Gastroesophageal sphincter (tissue), 4 donors: Measurements from ENCODE around the gene EIF5. TPM values are rescaled to one million over a fixed set of nuclear protein-coding genes. Genes with fewer than 3 reads are reported as not detected.

Experiments
- ATAC-seq: fragments of 150-250 bp; one replicate; pipeline ENCODE4 v1.9.1; 2016; ENCODE audit warnings: mild to moderate bottlenecking, moderate library complexity
- H3K27ac ChIP-seq, 4 donors: fragments of 200-600 bp; sonication (generic) in 3 of 4; 1 replicate in 3 of 4; 2 replicates in 1 of 4; pipeline ENCODE4 v1.5.1; 2016 to 2019
- H3K27me3 ChIP-seq: fragments of 200-600 bp; sonication (generic); one replicate; pipeline ENCODE4 v1.5.1; 2019
- H3K36me3 ChIP-seq, 2 donors: fragments of 200-600 bp; sonication (generic); one replicate each; pipeline ENCODE4 v1.5.1; 2019; ENCODE audit warnings: control low read depth in 1 of 2
- H3K4me1 ChIP-seq, 3 donors: fragments of 200-600 bp; sonication (generic); 1 replicate in 2 of 3; 2 replicates in 1 of 3; pipeline ENCODE4 v1.5.1; 2016 to 2019; ENCODE audit warnings: control low read depth in 2 of 3
- H3K4me3 ChIP-seq, 2 donors: fragments of 200-600 bp; sonication (generic); one replicate each; pipeline ENCODE4 v1.5.1; 2019; ENCODE audit warnings: mild to moderate bottlenecking in 1 of 2, moderate library complexity in 1 of 2
- H3K9me3 ChIP-seq, 3 donors: fragments of 200-600 bp; sonication (generic); one replicate each; pipeline ENCODE4 v1.5.1; 2017 to 2019; ENCODE audit warnings: control low read depth in 2 of 3
- EP300 ChIP-seq: sonication (generic); formaldehyde crosslinking; IDR thresholded peaks from one replicate; pipeline ENCODE4 v1.6.1; 2017; ENCODE audit warnings: antibody characterized with exemption, mild to moderate bottlenecking
- POLR2A ChIP-seq, 2 donors: fragments of 450-650 bp; IDR thresholded peaks; one replicate each; pipeline ENCODE4 v1.6.1; 2017; ENCODE audit warnings: antibody characterized with exemption in 2 of 2, mild to moderate bottlenecking in 2 of 2, moderate library complexity in 1 of 2
- POLR2AphosphoS5 ChIP-seq: sonication (generic); formaldehyde crosslinking; IDR thresholded peaks from one replicate; pipeline ENCODE4 v1.6.1; 2017; ENCODE audit warnings: antibody characterized with exemption
- WGBS, 2 donors: methylation state at CpG; one replicate each; pipeline ENCODE4 v1.1.5; 2018; ENCODE audit warnings: low coverage in 1 of 2; 5-methylcytosine and 5-hydroxymethylcytosine counted together
- total RNA-seq, 4 donors: library from RNA; depleted of rRNA; stranded (reverse); fragments of >200 nt; gene quantifications; one replicate each; pipeline ENCODE4 v1.1.0, GENCODE V29; 2016
- TF ChIP-seq, protein P1 (sequence below), 4 experiments: fragments of 200-600 bp in 2 of 4; fragments of 450-650 bp in 2 of 4; sonication (generic) in 1 of 4; IDR thresholded peaks; one replicate each; pipeline ENCODE4 v1.5.1; 2017 to 2019; ENCODE audit warnings: antibody characterized with exemption in 4 of 4, mild to moderate bottlenecking in 2 of 4, moderate library complexity in 2 of 4

EIF5 gene
- total RNA-seq, 4 donors from 2014 or later: 166 to 252 (median 203) TPM

DNA sequence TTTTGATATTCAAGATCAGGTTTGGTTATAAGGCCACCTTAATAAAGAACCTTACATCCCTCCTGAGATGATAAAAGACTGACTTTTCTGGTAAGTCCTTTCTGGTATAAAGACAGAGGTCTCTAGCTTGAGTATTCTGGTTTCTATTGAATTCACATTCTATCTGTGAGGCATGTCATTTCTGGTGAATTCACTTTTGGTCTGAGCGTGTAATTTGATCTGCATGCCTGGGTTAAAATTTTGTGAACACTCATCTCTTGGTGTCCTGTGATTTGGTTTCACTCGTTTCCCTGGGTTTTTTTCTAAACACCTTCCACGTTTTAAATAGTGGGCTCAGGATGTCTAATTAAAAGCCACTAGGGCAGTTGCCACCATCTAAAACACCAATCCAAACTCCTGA is 12.2 kb downstream of the EIF5 start:
- Histone ChIP-seq H3K9me3 (no peaks in the 10 kb centered on the region), H3K4me3 (no peak overlapping the region), H3K4me1 (peaks cover 0 to 6% (median 0%) of the 10 kb centered on the region in 3 donors), H3K36me3 (peaks cover 14 to 40% of the 10 kb centered on the region in 2 donors), H3K27me3 (no peaks in the 10 kb centered on the region), H3K27ac (no peak overlapping the region)
- 25 to 40% methylated on average over 1 to 3 of the region's 3 CpGs for WGBS, 2 donors
- no peak for ATAC-seq
- TF ChIP-seq POLR2AphosphoS5 (no peak), POLR2A (IDR thresholded peaks at IDR 0.05) (no peak), EP300 (no peak)
- TF ChIP-seq, protein P1, sequence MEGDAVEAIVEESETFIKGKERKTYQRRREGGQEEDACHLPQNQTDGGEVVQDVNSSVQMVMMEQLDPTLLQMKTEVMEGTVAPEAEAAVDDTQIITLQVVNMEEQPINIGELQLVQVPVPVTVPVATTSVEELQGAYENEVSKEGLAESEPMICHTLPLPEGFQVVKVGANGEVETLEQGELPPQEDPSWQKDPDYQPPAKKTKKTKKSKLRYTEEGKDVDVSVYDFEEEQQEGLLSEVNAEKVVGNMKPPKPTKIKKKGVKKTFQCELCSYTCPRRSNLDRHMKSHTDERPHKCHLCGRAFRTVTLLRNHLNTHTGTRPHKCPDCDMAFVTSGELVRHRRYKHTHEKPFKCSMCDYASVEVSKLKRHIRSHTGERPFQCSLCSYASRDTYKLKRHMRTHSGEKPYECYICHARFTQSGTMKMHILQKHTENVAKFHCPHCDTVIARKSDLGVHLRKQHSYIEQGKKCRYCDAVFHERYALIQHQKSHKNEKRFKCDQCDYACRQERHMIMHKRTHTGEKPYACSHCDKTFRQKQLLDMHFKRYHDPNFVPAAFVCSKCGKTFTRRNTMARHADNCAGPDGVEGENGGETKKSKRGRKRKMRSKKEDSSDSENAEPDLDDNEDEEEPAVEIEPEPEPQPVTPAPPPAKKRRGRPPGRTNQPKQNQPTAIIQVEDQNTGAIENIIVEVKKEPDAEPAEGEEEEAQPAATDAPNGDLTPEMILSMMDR (IDR thresholded peaks at IDR 0.05): no peak

DNA sequence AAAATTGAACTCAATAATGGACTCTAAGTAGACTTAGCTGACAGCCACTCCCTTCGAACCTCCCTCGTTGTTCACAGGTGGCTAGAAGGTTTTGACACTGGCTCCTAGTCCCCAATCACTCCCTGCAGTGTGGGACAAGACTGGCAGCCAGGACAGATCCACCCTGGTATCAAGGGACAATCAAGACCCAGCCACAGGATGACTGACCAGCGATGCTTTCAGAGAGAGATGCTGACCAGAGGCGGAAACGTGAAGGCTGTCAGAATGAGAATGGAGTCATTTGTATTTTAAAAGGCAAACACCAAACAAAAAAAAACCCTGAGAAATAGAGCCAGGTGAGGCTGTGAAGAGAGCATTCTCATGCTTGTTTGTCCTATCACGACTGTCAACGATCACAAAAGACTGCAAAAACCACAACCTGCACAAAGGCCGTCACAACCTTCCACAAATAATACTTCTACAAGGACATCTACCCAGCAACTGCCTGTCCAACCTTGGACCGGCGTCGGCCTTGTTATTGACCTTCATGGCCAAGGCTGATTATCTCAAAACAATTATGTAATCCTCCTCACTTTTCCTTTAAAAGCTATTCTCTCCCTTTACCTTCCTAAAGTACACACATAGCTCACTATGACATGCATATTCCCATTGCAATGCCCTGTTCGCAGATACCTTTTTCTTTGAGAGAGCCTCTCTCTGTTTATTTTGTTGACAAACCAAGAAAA is 13.2 kb downstream of the EIF5 start:
- Histone ChIP-seq H3K27ac (no peak overlapping the region), H3K4me3 (no peak overlapping the region), H3K4me1 (no peaks in the 10 kb centered on the region), H3K9me3 (no peaks in the 10 kb centered on the region), H3K27me3 (no peaks in the 10 kb centered on the region), H3K36me3 (peaks cover 7 to 31% of the 10 kb centered on the region in 2 donors)
- TF ChIP-seq EP300: no peak
- no peak for TF ChIP-seq POLR2A (IDR thresholded peaks at IDR 0.05)
- no peak for TF ChIP-seq POLR2AphosphoS5
- TF ChIP-seq, protein P1 (IDR thresholded peaks at IDR 0.05): no peak
- ATAC-seq: no peak
- WGBS, 2 donors: 56 to 74% methylated on average over 11 to 12 of the region's 12 CpGs

DNA sequence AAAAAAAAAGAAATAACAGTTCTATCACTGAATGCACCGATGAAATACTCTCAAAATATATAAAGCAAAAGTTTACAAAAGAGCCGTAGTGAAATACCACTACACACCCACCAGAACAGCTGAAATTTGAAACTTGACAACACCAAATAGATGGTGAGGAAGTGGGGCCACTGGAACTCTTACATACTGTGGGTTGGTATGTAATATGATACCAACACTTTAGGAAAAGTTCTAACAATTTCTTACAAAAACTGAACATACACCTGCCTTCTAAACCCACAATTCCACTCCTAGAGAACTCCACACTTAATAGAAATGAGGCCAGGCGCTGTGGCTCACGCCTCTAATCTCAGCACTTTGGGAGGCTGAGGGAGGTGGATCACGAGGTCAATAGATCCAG is 14.1 kb downstream of the EIF5 start:
- Histone ChIP-seq H3K4me3 (no peak overlapping the region), H3K9me3 (no peaks in the 10 kb centered on the region), H3K36me3 (peaks cover 0 to 22% of the 10 kb centered on the region in 2 donors), H3K4me1 (no peaks in the 10 kb centered on the region), H3K27ac (no peak overlapping the region), H3K27me3 (no peaks in the 10 kb centered on the region)
- TF ChIP-seq POLR2A (IDR thresholded peaks at IDR 0.05) (no peak), EP300 (no peak), POLR2AphosphoS5 (no peak)
- TF ChIP-seq, protein P1 (IDR thresholded peaks at IDR 0.05): no peak
- 62 to 83% methylated on average over 5 of the region's 5 CpGs for WGBS, 2 donors
- ATAC-seq: no peak

DNA sequence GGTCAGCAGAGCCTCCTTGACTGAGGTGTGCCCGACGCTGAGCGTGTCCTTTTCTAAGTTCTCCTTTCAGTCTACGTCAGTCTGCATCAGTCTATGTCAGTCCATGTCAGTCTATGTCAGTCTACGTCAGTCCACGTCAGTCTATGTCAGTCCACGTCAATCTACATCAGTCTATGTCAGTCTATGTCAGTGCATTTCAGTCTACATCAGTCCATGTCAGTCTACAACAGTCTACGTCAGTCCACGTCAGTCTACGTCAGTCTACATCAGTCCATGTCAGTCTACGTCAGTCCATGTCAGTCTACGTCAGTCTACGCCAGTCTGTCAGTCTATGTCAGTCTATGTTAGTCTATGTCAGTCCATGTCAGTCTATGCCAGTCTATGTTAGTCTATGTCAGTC is 15.9 kb downstream of the EIF5 start:
- ATAC-seq: no peak
- peaks cover 4% of the 10 kb centered on the region for H3K27me3 ChIP-seq
- no peaks in the 10 kb centered on the region for H3K9me3 ChIP-seq
- H3K4me1 ChIP-seq: no peaks in the 10 kb centered on the region
- no peak overlapping the region for H3K27ac ChIP-seq
- no peak for TF ChIP-seq POLR2AphosphoS5
- TF ChIP-seq POLR2A (IDR thresholded peaks at IDR 0.05): no peak
- TF ChIP-seq EP300: no peak
- TF ChIP-seq, protein P1 (IDR thresholded peaks at IDR 0.05): no peak
- peaks cover 0 to 3% of the 10 kb centered on the region in 2 donors for H3K36me3 ChIP-seq
- no peak overlapping the region for H3K4me3 ChIP-seq
- WGBS, 2 donors: 90 to 91% methylated on average over 10 to 13 of the region's 13 CpGs

DNA sequence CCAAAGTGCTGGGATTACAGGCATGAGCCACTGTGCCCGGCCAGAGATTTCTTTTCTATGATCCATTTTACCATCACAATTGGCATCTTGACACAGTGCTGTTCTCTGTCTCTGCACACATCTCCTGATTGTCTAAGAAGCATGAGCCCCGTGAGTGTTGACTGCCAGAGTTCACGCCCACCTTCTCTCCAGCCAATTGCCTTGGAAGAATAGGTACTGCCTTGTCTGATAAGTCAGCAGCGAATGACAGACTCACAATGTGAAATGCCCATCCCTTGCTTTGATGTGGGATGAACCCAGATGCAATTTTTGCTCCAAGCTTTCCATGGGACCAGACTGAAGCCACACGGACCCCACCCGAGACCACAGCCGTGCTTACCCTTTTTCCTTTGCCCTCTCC is 19.3 kb downstream of the EIF5 start:
- H3K36me3 ChIP-seq: no peaks in the 10 kb centered on the region
- no peak for ATAC-seq
- H3K27ac ChIP-seq: no peak overlapping the region
- TF ChIP-seq EP300 (no peak), POLR2AphosphoS5 (no peak), POLR2A (IDR thresholded peaks at IDR 0.05) (no peak)
- TF ChIP-seq, protein P1 (IDR thresholded peaks at IDR 0.05): no peak
- no peak overlapping the region for H3K4me3 ChIP-seq
- H3K27me3 ChIP-seq: peaks cover 9% of the 10 kb centered on the region
- 74% methylated on average over 4 of the region's 7 CpGs; no CpG with 5 or more reads in 1 of the 2 donors for WGBS, 2 donors
- no peaks in the 10 kb centered on the region for H3K9me3 ChIP-seq
- no peaks in the 10 kb centered on the region for H3K4me1 ChIP-seq
